WTC11 (cell line): ENCODE measurements around the gene MTARC1. TPM values are rescaled to one million over a fixed set of nuclear protein-coding genes. Genes with fewer than 3 reads are reported as not detected.

Experiments used
- ATAC-seq: fragments of 200-7000 bp; cut with Tn5 transposase; 2 replicates; pipeline ENCODE4 v1.10.0; 2021; ENCODE audit warnings: mild to moderate bottlenecking, moderate library complexity
- CTCF ChIA-PET: fragments of 300-600 bp; sonication (Branson Sonifier 250); formaldehyde crosslinking; loops from one replicate; lab custom pipeline; 2021; ENCODE audit warnings: antibody characterized with exemption; lab: Charles Lee
- POLR2A ChIA-PET: fragments of 350-600 bp; sonication (Branson Sonifier 250); formaldehyde crosslinking; loops from one replicate; lab custom pipeline; 2021; ENCODE audit warnings: antibody characterized with exemption; lab: Charles Lee
- DNase-seq: peaks from one replicate; pipeline ENCODE4 v3.0.0; 2021; ENCODE audit warnings: low spot score
- H3K27ac Mint-ChIP-seq: 2 replicates; pipeline ENCODE4 v1.8.0; 2021; ENCODE audit warnings: mixed read lengths
- H3K27me3 Mint-ChIP-seq: 2 replicates; pipeline ENCODE4 v1.8.0; 2021; ENCODE audit warnings: low read depth, mild to moderate bottlenecking, moderate library complexity, mixed read lengths
- H3K36me3 Mint-ChIP-seq: 2 replicates; pipeline ENCODE4 v1.8.0; 2021; ENCODE audit warnings: mixed read lengths
- H3K4me1 Mint-ChIP-seq: 2 replicates; pipeline ENCODE4 v1.8.0; 2022; ENCODE audit warnings: mixed read lengths
- H3K4me3 Mint-ChIP-seq: 2 replicates; pipeline ENCODE4 v1.8.0; 2021; ENCODE audit warnings: mild to moderate bottlenecking, moderate library complexity, mixed read lengths
- H3K9me3 Mint-ChIP-seq: 2 replicates; pipeline ENCODE4 v1.8.0; 2021; ENCODE audit warnings: mixed read lengths
- CBFB ChIP-seq: sonication (generic); formaldehyde crosslinking; IDR thresholded peaks from 2 replicates; pipeline ENCODE4 v1.8.1; 2022; ENCODE audit warnings: mild to moderate bottlenecking, low read depth, missing genetic modification reagents
- CDX4 ChIP-seq: fragments of 250-450 bp; sonication (Bioruptor Pico); IDR thresholded peaks from 2 replicates; pipeline ENCODE4 v1.9.0; 2021; ENCODE audit warnings: moderate library complexity, mild to moderate bottlenecking, inconsistent platforms, borderline replicate concordance
- ESRRA ChIP-seq: sonication (generic); formaldehyde crosslinking; IDR thresholded peaks from 2 replicates; pipeline ENCODE4 v1.8.1; 2022; ENCODE audit warnings: mild to moderate bottlenecking, missing genetic modification reagents, borderline replicate concordance
- GABPB1 ChIP-seq: sonication (generic); formaldehyde crosslinking; IDR thresholded peaks from 2 replicates; pipeline ENCODE4 v1.8.1; 2023; ENCODE audit warnings: mild to moderate bottlenecking, missing genetic modification reagents
- GTF2I ChIP-seq: fragments of 250-450 bp; sonication (Bioruptor Pico); conservative IDR thresholded peaks from 2 replicates; pipeline ENCODE4 v1.4.0; 2021; ENCODE audit warnings: mild to moderate bottlenecking
- HMGA2 ChIP-seq: fragments of 250-450 bp; sonication (Bioruptor Pico); IDR thresholded peaks from 2 replicates; pipeline ENCODE4 v1.4.0; 2021; ENCODE audit warnings: mild to moderate bottlenecking, moderate library complexity
- IRF1 ChIP-seq: sonication (generic); formaldehyde crosslinking; IDR thresholded peaks from 2 replicates; pipeline ENCODE4 v1.8.0; 2023; ENCODE audit warnings: missing genetic modification reagents
- IRF2 ChIP-seq: sonication (generic); formaldehyde crosslinking; IDR thresholded peaks from 2 replicates; pipeline ENCODE4 v1.8.0; 2022; ENCODE audit warnings: low read depth, missing genetic modification reagents, borderline replicate concordance
- JAZF1 ChIP-seq: fragments of 250-450 bp; sonication (Bioruptor Pico); IDR thresholded peaks from 2 replicates; pipeline ENCODE4 v1.9.0; 2021; ENCODE audit warnings: moderate library complexity, mild to moderate bottlenecking, inconsistent platforms
- NR1H2 ChIP-seq: sonication (generic); formaldehyde crosslinking; IDR thresholded peaks from 2 replicates; pipeline ENCODE4 v1.9.0; 2021; ENCODE audit warnings: mild to moderate bottlenecking, moderate library complexity, missing genetic modification reagents
- PRRX2 ChIP-seq: fragments of 250-450 bp; sonication (Bioruptor Pico); IDR thresholded peaks from 2 replicates; pipeline ENCODE4 v1.8.0; 2021; ENCODE audit warnings: mild to moderate bottlenecking
- SMAD4 ChIP-seq: sonication (generic); formaldehyde crosslinking; IDR thresholded peaks from 2 replicates; pipeline ENCODE4 v1.8.0; 2022; ENCODE audit warnings: mild to moderate bottlenecking, missing genetic modification reagents
- TP53 ChIP-seq: sonication (generic); formaldehyde crosslinking; IDR thresholded peaks from 2 replicates; pipeline ENCODE4 v1.8.1; 2023; ENCODE audit warnings: mild to moderate bottlenecking, missing genetic modification reagents
- ZNF219 ChIP-seq: sonication (generic); formaldehyde crosslinking; IDR thresholded peaks from 2 replicates; pipeline ENCODE4 v1.8.0; 2023; ENCODE audit warnings: missing genetic modification reagents, mild to moderate bottlenecking, borderline replicate concordance
- ZNF232 ChIP-seq: sonication (generic); formaldehyde crosslinking; IDR thresholded peaks from 2 replicates; pipeline ENCODE4 v1.8.0; 2022; ENCODE audit warnings: mild to moderate bottlenecking, missing genetic modification reagents
- ZNF281 ChIP-seq: sonication (generic); formaldehyde crosslinking; IDR thresholded peaks from 2 replicates; pipeline ENCODE4 v1.8.0; 2023; ENCODE audit warnings: mild to moderate bottlenecking, missing genetic modification reagents
- ZNF317 ChIP-seq: sonication (generic); formaldehyde crosslinking; IDR thresholded peaks from 2 replicates; pipeline ENCODE4 v1.8.1; 2023; ENCODE audit warnings: low read depth, mild to moderate bottlenecking, moderate library complexity, missing genetic modification reagents, borderline replicate concordance
- total RNA-seq: library from RNA; stranded (reverse); gene quantifications from 3 replicates; pipeline ENCODE4 v1.2.3, GENCODE V29; 2021
- TF ChIP-seq, protein P1 (sequence below): sonication (generic); formaldehyde crosslinking; conservative IDR thresholded peaks from 2 replicates; pipeline ENCODE4 v1.8.1; 2023; ENCODE audit warnings: mild to moderate bottlenecking, low read depth, missing genetic modification reagents, moderate library complexity
- TF ChIP-seq, protein P2 (sequence below): sonication (generic); formaldehyde crosslinking; conservative IDR thresholded peaks from 2 replicates; pipeline ENCODE4 v1.8.1; 2022; ENCODE audit warnings: mild to moderate bottlenecking, missing genetic modification reagents
- TF ChIP-seq, protein P3 (sequence below): fragments of 250-450 bp; sonication (Bioruptor Pico); IDR thresholded peaks from 2 replicates; pipeline ENCODE4 v1.9.0; 2021; ENCODE audit warnings: mild to moderate bottlenecking

The MTARC1 gene
- total RNA-seq, 1 experiment from 2014 or later, result 25.8 TPM

DNA sequence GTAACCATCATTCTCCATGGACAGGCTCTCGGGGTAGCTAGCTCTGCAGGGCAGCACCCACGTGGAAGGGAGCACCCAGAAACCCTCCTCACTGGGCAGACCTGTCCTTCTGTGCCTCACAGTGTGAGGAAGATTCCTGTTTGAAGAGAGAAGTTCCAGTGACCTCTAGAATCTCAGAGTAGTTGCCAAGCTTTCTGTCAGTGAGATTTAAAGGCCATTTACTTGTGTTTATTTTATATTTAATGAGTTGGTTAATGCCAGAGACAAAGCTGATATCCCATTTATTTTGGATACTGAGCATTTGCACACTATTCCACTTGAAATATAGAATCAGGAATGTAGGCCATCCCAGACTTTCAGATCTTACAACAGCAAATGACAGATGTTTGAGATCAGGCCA, 28.7 kb downstream of the MTARC1 start:
- TF ChIP-seq CBFB (CRISPR knock-in tag), result no peak
- TF ChIP-seq ZNF281, result no peak
- TF ChIP-seq HMGA2, result no peak
- TF ChIP-seq NR1H2 (CRISPR knock-in tag), result no peak
- no peak for TF ChIP-seq IRF1 (CRISPR knock-in tag)
- no peak for TF ChIP-seq TP53
- TF ChIP-seq, protein P1, sequence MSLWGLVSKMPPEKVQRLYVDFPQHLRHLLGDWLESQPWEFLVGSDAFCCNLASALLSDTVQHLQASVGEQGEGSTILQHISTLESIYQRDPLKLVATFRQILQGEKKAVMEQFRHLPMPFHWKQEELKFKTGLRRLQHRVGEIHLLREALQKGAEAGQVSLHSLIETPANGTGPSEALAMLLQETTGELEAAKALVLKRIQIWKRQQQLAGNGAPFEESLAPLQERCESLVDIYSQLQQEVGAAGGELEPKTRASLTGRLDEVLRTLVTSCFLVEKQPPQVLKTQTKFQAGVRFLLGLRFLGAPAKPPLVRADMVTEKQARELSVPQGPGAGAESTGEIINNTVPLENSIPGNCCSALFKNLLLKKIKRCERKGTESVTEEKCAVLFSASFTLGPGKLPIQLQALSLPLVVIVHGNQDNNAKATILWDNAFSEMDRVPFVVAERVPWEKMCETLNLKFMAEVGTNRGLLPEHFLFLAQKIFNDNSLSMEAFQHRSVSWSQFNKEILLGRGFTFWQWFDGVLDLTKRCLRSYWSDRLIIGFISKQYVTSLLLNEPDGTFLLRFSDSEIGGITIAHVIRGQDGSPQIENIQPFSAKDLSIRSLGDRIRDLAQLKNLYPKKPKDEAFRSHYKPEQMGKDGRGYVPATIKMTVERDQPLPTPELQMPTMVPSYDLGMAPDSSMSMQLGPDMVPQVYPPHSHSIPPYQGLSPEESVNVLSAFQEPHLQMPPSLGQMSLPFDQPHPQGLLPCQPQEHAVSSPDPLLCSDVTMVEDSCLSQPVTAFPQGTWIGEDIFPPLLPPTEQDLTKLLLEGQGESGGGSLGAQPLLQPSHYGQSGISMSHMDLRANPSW (CRISPR knock-in tag), result no peak
- no peak for TF ChIP-seq IRF2 (CRISPR knock-in tag)
- TF ChIP-seq, protein P2, sequence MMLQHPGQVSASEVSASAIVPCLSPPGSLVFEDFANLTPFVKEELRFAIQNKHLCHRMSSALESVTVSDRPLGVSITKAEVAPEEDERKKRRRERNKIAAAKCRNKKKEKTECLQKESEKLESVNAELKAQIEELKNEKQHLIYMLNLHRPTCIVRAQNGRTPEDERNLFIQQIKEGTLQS (CRISPR knock-in tag), result no peak
- TF ChIP-seq ZNF317 (CRISPR knock-in tag), result no peak
- TF ChIP-seq JAZF1 (CRISPR knock-in tag), result no peak
- no peak for TF ChIP-seq CDX4 (CRISPR knock-in tag)
- TF ChIP-seq ZNF219 (CRISPR knock-in tag), result no peak
- no peak for TF ChIP-seq ESRRA (CRISPR knock-in tag)
- no peak for TF ChIP-seq ZNF232 (CRISPR knock-in tag)
- TF ChIP-seq GABPB1 (CRISPR knock-in tag), result no peak
- TF ChIP-seq GTF2I, result no peak
- TF ChIP-seq, protein P3, sequence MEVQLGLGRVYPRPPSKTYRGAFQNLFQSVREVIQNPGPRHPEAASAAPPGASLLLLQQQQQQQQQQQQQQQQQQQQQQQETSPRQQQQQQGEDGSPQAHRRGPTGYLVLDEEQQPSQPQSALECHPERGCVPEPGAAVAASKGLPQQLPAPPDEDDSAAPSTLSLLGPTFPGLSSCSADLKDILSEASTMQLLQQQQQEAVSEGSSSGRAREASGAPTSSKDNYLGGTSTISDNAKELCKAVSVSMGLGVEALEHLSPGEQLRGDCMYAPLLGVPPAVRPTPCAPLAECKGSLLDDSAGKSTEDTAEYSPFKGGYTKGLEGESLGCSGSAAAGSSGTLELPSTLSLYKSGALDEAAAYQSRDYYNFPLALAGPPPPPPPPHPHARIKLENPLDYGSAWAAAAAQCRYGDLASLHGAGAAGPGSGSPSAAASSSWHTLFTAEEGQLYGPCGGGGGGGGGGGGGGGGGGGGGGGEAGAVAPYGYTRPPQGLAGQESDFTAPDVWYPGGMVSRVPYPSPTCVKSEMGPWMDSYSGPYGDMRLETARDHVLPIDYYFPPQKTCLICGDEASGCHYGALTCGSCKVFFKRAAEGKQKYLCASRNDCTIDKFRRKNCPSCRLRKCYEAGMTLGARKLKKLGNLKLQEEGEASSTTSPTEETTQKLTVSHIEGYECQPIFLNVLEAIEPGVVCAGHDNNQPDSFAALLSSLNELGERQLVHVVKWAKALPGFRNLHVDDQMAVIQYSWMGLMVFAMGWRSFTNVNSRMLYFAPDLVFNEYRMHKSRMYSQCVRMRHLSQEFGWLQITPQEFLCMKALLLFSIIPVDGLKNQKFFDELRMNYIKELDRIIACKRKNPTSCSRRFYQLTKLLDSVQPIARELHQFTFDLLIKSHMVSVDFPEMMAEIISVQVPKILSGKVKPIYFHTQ (CRISPR knock-in tag), result no peak
- TF ChIP-seq SMAD4 (CRISPR knock-in tag), result no peak
- no peak for TF ChIP-seq PRRX2 (CRISPR knock-in tag)
- Mint-ChIP-seq H3K27ac (no peak overlapping the region), H3K4me3 (no peak overlapping the region), H3K27me3 (no peaks in the 10 kb centered on the region; the same call in 1 of the 2 replicates), H3K9me3 (peaks cover 8% of the 10 kb centered on the region; the same call in 1 of the 2 replicates), H3K4me1 (peaks cover 22% of the 10 kb centered on the region), H3K36me3 (peaks cover 54% of the 10 kb centered on the region)
- DNase-seq (no peak), ATAC-seq (no peak)
- ChIA-PET CTCF (no interaction called here), POLR2A (no interaction called here)
